Thoracic aorta (tissue), 2 donors: ENCODE data around the gene RASA3. TPM values are rescaled to one million over a fixed set of nuclear protein-coding genes. Genes with fewer than 3 reads are reported as not detected.

ENCODE experiments used
- ATAC-seq: fragments of 150-250 bp; one replicate; pipeline ENCODE4 v1.8.0; 2017; ENCODE audit warnings: low read depth; ENCODE audit not compliant: insufficient number of reproducible peaks, low FRiP score
- DNase-seq: peaks from one replicate; pipeline ENCODE4 v3.0.0-alpha.2; 2020; ENCODE audit warnings: low spot score
- H3K27ac ChIP-seq, 2 donors: fragments of 200-600 bp; sonication (generic); 1 replicate in 1 of 2; 2 replicates in 1 of 2; pipeline ENCODE4 v1.5.1; 2016; ENCODE audit warnings: mild to moderate bottlenecking in 2 of 2, moderate library complexity in 2 of 2
- H3K27me3 ChIP-seq: fragments of 200-600 bp; sonication (generic); replicated peaks from 2 replicates; pipeline ENCODE4 v1.6.0; 2016; ENCODE audit warnings: mild to moderate bottlenecking; ENCODE audit not compliant: insufficient read depth
- H3K36me3 ChIP-seq: fragments of 200-600 bp; sonication (generic); one replicate; pipeline ENCODE4 v1.5.1; 2016
- H3K4me1 ChIP-seq, 2 donors: fragments of 200-600 bp; sonication (generic); 1 replicate in 1 of 2; 2 replicates in 1 of 2; pipeline versions ENCODE4 v1.5.1 to v1.6.0; 2016; ENCODE audit warnings: low read depth in 2 of 2, mild to moderate bottlenecking in 1 of 2; ENCODE audit not compliant: control insufficient read depth in 1 of 2
- H3K4me3 ChIP-seq: fragments of 200-600 bp; sonication (generic); 2 replicates; pipeline ENCODE4 v1.5.1; 2016; ENCODE audit warnings: mild to moderate bottlenecking
- H3K9me3 ChIP-seq: fragments of 200-600 bp; sonication (generic); 2 replicates; pipeline ENCODE4 v1.5.1; 2016
- CTCF ChIP-seq: fragments of 200-600 bp; sonication (generic); IDR thresholded peaks from one replicate; pipeline ENCODE4 v1.5.1; 2019; ENCODE audit warnings: antibody characterized with exemption
- total RNA-seq, 2 donors: library from RNA; depleted of rRNA; stranded (reverse); fragments of >200 nt; gene quantifications; one replicate each; pipeline versions ENCODE4 v1.1.0 to v1.2.3, GENCODE V29; 2016

RASA3 gene
- total RNA-seq, 2 donors from 2014 or later: 38.9 to 48.6 TPM

GRCh38 chr13:114121496-114122126 is 10.8 kb downstream of the RASA3 start:
- no peak for ATAC-seq

GRCh38 chr13:114121031-114121430 is 11.4 kb downstream of the RASA3 start:
- peak overlapping the region; percentile 80 to 87 for H3K27ac ChIP-seq
- H3K4me1 ChIP-seq: peaks cover 3 to 30% of the 10 kb centered on the region in 2 donors
- no peak for TF ChIP-seq CTCF
- no peak for DNase-seq
- H3K27me3 ChIP-seq: no peaks in the 10 kb centered on the region
- H3K36me3 ChIP-seq: no peaks in the 10 kb centered on the region
- H3K9me3 ChIP-seq: no peaks in the 10 kb centered on the region
- ATAC-seq: no peak
- H3K4me3 ChIP-seq: no peak overlapping the region

More at GRCh38 chr13:114121496-114122126, 10.8 kb downstream of the RASA3 start:
- H3K9me3 ChIP-seq: no peaks in the 10 kb centered on the region
- H3K36me3 ChIP-seq: no peaks in the 10 kb centered on the region
- no peak overlapping the region for H3K27ac ChIP-seq
- H3K4me3 ChIP-seq: no peak overlapping the region
- H3K4me1 ChIP-seq: peaks cover 3 to 32% of the 10 kb centered on the region in 2 donors
- no peak for TF ChIP-seq CTCF
- DNase-seq: no peak
- no peaks in the 10 kb centered on the region for H3K27me3 ChIP-seq

GRCh38 chr13:114120591-114121011 is 11.8 kb downstream of the RASA3 start:
- H3K36me3 ChIP-seq: no peaks in the 10 kb centered on the region
- H3K27me3 ChIP-seq: no peaks in the 10 kb centered on the region
- TF ChIP-seq CTCF: no peak
- DNase-seq (no peak), ATAC-seq (no peak)
- no peak overlapping the region for H3K4me3 ChIP-seq
- peaks cover 4 to 30% of the 10 kb centered on the region in 2 donors for H3K4me1 ChIP-seq
- H3K27ac ChIP-seq: peak overlapping the region; percentile 80 to 87
- no peaks in the 10 kb centered on the region for H3K9me3 ChIP-seq

DNA sequence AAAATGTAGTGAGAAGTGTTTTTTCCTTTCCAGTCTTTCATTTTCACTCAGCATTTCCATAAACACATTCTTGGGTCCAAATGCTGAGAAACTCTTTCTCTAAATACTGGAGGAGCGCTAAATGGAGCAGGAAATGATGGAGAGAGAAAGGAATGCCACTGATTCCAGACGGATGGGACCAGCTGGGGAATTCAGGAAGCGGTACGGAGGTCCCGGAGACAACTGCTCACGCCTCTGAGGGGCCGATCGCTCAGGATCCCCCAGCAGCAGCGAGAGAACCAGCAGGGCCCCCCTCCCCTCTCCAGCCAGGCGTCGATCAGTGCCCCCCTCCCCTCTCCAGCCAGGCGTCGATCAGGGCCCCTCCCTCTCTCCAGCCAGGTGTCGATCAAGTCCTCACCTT is 13.2 kb downstream of the RASA3 start:
- no peaks in the 10 kb centered on the region for H3K9me3 ChIP-seq
- no peaks in the 10 kb centered on the region for H3K27me3 ChIP-seq
- H3K4me3 ChIP-seq: peak overlapping the region; percentile 66
- peaks cover 6 to 26% of the 10 kb centered on the region in 2 donors for H3K4me1 ChIP-seq
- H3K27ac ChIP-seq: peak overlapping the region; percentile 84 to 91
- DNase-seq (no peak), ATAC-seq (peak; percentile 86)
- H3K36me3 ChIP-seq: no peaks in the 10 kb centered on the region
- TF ChIP-seq CTCF: no peak

DNA sequence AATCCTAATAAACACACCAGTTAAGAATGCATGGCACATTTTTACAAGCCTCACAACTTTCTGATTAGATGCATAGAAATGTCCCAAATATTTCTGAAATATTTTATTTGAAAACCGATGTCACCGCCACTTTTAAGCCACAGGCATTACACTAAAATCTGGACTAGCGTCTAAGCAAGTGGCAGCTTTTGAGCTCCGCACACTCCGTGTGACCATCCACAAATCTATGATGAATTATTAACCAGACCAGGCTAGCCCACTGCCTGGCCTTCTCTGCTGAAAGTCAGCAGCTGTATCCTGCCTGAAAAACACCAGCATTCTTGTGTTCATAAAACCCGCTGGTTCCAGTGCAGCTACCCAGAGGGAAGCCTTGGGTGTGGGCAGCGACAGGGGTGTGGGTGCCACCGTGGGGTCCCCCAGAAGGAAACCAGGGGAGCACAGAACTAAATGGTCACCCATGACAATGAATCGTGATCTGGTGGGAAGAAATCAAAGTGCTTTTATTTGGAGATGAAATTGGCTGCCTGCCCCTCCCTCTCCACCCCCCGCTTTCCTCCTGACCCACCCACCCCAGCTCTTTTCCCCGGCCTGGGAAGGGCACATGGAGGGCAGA is 13.8 kb downstream of the RASA3 start:
- no peak for ATAC-seq
- Histone ChIP-seq H3K27me3 (no peaks in the 10 kb centered on the region), H3K4me3 (peak overlapping the region; percentile 66), H3K27ac (peak overlapping the region; percentile 84 to 91), H3K4me1 (peaks cover 6 to 26% of the 10 kb centered on the region in 2 donors), H3K9me3 (no peaks in the 10 kb centered on the region), H3K36me3 (no peaks in the 10 kb centered on the region)
- no peak for DNase-seq
- no peak for TF ChIP-seq CTCF
